GM10266 (cell line): ENCODE data around the gene STK32C.

Source experiments
- DNase-seq: peaks from one replicate; pipeline ENCODE4 v3.0.0; 2012; ENCODE audit errors: extremely low spot score
- CTCF ChIP-seq: IDR thresholded peaks from 2 replicates; pipeline ENCODE4 v1.5.1; 2012; ENCODE audit warnings: mild to moderate bottlenecking, low read depth; ENCODE audit not compliant: control insufficient read depth, insufficient read depth; ENCODE audit errors: missing control alignments

The STK32C gene

DNA sequence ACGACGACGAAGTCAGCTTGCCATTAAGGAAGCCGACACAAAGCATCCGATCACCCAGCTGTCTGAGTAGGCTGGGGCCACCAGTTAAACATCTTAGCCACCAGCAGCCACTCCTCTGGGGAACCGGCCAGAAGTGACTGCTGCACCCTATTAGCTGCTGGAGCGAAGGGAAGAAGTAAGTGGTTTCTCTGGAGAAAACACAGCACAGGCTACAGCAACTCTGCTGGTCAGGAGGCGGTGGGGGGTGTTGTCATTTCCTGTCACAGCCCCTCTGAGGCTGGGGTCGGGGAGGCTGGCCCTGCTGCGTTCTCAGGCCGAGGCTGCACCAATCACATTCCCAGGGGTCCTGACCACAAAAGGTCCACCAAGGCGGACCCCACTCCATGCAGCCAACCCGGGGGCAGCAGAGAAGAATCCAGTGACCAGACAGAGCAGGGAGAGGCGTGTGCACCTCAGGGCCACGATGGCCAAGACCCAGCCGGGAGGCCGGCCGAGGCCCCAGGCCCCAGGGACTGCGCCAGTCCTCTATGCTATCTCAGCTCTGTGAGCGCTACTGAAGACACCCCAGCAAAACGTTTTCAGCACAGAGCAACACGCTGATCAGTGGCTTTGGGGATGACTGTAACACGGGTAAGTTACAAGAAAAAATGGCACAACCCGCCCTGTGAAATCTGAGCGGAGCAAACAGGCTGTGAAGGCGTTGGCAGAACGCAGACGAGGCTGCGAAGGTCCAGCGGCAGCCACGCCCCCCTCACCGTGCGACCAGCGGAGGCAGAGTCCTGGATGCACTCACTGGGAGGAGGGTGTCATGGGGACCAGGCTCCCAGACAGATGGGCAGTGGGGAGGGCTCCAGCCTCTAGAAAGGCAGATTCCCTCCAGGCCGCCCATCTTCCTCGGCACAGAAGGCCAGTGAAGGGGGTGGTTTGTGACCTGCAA is 24.8 kb downstream of the STK32C start:
- DNase-seq = no peak
- no peak for TF ChIP-seq CTCF

GRCh38 chr10:132281915-132282666 is 25.7 kb downstream of the STK32C start:
- DNase-seq = no peak
- TF ChIP-seq CTCF = no peak

GRCh38 chr10:132280646-132281074 is 27.1 kb downstream of the STK32C start:
- TF ChIP-seq CTCF = no peak
- no peak for DNase-seq

DNA sequence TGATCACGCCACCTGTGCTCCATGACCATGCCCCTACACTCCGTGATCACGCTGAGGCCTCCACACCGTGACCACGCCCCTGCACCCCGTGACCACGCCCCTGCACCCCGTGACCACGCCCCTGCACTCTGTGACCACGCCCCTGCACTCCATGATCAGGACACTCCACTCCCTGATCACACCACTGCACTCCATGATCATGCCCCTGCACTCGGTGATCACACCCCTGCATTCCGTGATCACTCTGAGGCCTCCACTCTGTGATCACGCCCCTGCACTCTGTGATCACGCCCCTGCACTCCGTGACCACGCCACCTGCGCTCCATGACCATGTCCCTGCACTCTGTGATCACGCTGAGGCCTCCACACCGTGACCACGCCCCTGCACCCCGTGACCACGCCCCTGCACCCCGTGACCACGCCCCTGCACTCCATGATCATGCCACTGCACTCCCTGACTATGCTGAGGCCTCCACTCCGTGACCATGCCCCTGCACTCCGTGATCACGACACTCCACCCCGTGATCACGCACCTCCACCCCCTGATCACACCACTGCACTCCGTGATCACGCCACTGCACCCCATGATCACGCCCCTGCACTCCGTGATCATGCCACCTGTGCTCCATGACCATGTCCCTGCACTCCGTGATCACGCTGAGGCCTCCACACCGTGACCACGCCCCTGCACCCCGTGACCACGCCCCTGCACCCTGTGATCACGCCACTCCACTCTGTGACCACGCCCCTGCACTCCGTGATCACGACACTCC is 27.7 kb downstream of the STK32C start:
- no peak for TF ChIP-seq CTCF

DNA sequence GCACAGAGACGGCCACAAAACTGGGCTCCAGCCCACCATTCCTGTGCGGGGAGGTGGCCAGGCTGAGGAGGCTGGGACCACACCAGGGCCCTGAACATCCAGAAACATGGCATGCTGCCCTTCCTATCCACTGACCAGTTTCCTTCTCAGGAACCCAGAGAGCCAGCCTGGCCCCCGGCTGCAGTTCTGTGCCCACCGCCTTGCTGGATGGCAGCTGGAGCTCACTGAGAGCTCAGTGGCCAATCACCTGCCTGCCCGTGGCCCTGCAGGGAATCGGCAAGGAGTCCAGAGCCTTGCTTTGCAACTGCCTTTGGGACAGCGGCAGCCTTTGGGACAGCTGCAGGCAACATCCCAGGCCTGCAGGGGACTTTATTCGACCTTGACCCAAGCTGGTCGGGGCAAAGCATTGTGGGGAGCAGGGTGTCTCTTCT is 30.4 kb downstream of the STK32C start:
- no peak for TF ChIP-seq CTCF
- DNase-seq = no peak

More for the DNA sequence above, 27.7 kb downstream of the STK32C start:
- DNase-seq = no peak

DNA sequence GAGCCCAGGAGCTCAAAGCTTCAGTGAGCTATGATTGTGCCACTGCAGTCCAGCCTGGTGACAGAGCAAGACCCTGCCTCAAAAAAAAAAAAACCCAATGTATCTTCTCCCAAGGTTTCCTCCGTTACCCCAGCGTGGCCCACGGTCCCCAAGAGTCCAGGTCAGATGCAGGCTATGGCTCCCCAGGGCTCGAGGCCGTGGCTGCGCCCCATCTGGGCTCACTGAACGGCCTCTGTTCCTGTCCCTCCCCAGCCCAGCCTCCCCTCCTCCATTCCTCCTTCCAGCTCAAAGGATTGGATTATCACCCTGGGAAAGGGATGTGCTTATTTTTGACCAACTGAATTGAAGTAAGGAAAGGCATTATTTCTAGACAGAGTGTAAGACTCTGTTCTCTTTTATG is 31.0 kb downstream of the STK32C start:
- TF ChIP-seq CTCF = no peak
- DNase-seq = no peak
